HG03060 (cell line): ENCODE results near the gene B4GALNT1.
"Not testable (repeated sequence)": the region's sequence is repeated elsewhere in the genome, so short reads cannot be mapped to it uniquely, and the experiment has no call there.

Experiments
- ATAC-seq: cut with Tn5 transposase; IDR thresholded peaks from one replicate; pipeline ENCODE4 v1.9.1; 2021; ENCODE audit warnings: low read depth, moderate number of reproducible peaks; ENCODE audit not compliant: unreplicated experiment

The B4GALNT1 gene

DNA sequence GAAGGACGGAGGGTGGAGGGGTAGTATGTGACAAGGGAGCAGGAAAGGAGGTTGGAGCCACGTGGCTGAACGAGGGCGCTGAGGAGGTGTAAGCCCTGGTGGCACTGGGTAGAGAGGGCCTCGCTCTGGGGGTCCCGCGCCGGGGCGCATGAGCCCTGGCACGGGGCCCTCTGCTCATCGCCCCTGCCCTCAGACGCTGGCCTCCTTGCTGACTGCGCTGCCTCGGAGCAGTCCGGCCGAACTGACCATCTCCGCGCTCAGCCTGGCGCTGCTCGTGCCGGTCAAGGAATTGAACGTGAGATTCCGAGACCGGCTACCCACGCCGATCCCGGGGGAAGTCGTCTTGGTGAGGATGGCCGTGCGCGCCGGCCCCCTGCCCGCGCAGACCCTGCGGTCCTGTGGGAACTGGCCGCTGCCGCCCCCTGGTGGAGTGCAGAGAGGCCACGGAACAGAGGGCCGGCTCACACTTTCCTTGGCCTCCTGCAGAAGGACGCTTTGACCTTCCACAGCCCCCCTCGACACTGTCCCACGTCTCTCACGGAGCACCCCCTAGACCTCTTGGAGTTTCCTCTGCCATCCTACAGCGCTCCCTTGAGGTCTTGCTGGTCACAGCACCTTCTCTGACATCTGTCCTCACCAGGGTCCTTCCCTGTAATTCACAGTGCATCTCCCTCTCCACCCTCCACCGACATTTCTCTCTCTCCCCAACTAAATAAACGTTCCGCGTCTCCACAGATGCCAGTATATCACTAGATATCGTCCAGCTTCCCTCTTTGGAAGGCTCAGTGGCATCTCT, 11.3 kb downstream of the B4GALNT1 start:
- no peak for ATAC-seq

GRCh38 chr12:57620936-57621496, 12.0 kb downstream of the B4GALNT1 start:
- ATAC-seq = no peak

- ATAC-seq = no peak
These were observed 12.6 kb downstream of the B4GALNT1 start for GRCh38 chr12:57620245-57620935.

DNA sequence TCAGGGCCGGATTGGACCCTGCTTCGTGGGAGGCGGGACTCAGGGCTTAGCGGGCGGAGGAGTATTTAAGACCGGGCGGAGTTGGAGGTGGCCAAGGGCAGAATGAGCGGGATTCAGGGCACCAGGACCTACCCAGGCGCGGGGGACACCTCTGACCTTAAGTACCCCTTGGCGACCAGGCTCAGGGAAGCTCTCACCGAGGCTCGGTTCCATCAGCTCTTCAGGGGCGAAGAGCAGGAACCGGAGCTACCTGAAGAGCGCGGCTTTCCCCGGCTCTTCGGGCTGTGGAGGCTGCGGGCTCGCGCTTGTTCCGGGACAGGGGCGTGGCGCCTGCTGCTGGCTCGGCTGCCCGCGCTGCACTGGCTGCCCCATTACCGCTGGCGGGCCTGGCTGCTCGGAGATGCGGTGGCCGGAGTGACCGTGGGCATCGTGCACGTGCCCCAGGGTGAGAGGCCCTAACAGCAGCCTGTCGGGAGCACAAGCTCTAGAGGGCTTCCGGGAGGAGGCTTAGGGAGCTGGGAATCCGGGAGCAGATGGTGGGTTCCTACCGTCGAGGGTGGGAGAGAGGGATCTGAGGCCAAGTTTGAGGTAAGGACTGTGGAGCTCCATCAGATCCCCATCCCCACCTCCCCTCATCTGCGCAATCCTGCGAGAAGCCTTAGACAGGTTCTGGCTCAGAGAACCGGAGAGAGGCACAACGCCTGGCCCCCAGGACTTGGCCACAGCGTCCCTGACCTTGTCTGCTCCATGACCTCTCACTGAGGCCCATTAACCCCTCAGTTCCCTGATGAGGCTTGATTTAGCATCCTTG, 13.4 kb downstream of the B4GALNT1 start:
- ATAC-seq = no peak

GRCh38 chr12:57618966-57619433, 14.0 kb downstream of the B4GALNT1 start:
- no peak for ATAC-seq

- ATAC-seq = not testable (repeated sequence)
These were observed 14.6 kb downstream of the B4GALNT1 start for GRCh38 chr12:57618431-57618830.

DNA sequence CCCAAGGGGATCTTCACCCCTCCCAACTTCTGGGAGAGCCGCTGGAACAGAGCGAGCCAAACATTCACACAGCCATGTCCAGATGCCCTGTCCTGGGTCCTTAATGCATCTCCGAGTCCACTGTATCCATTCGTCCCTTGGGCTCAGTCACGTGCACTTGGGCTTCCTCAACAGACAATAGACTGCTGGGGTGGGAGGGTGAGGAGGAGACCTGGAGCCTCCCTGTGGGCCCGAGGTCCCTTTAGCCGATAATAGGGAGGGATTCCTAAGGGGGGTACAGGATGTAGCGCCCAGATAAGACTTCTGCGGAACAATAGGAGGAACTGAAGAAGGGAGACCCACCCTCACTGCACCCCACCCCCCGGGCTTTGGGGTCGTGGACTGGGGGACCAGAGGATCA, 15.1 kb downstream of the B4GALNT1 start:
- no peak for ATAC-seq

DNA sequence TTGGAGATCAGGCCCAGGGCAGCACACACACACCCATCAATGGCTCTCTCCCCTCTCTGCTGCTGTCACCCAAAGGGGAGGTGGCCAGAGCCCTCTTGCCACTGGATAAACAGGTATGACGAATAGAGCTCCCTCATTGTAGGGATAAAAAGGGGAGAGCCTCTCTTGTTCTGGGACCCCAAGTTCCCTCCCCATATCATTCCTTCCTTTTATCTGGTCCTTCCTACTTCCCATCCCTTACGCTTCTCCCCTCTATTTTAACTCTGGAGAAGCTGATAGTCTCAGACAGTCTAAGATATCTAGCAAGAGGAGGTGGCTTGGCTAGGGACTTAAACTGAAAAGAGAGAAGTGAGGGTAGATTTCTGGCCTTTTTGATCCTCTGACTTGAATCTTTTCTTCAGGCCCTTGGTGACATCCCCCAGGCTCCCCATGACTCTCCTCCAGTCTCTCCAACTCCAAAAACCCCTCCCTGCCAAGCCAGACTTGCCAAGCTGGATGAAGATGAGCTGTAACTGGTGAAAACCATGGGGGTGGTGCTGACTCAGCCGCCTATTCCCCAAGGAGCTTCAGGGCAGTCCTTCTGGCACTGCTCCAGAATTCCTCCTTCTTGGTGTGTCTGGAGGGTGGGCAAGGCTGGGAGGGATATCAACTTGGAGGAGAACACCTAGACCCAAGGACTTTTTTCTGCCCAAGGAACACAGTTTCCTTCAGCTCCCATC, 16.5 kb downstream of the B4GALNT1 start:
- ATAC-seq = no peak

- ATAC-seq = no peak
These were observed 17.4 kb downstream of the B4GALNT1 start for GRCh38 chr12:57615637-57616036.

- ATAC-seq = no peak
These were observed 18.0 kb downstream of the B4GALNT1 start for GRCh38 chr12:57614948-57615500.

DNA sequence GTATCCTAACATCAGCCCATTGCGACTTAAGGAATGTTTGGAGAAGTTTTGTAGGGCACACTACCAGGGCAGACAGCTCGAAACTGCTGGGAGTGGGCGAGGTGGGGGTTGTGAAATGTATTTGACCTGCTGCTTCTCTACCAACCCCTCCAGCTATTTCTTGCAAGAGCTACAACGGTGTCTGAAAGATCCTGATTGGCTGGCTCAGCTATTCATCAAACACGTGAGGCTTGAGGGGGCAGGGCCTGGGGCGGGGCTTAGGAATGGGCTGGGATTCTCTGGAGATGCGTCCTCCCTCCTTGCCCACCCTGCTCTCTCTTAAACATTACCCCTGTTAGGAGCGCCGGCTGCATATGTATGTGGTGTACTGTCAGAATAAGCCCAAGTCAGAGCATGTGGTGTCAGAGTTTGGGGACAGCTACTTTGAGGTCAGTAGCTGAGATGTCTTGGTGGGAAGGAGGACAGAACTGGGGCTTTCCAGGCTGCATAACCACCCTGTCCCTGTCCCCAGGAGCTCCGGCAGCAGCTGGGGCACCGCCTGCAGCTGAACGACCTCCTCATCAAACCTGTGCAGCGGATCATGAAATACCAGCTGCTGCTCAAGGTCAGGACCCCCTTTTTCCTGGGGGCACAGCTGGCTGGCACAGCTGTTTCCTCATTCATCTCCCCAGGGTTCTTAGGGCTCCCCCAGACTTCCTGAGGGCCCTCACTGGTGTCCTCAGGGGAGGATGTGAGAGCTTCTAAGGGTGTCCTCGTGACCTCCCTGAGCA, 18.6 kb downstream of the B4GALNT1 start:
- ATAC-seq = no peak

DNA sequence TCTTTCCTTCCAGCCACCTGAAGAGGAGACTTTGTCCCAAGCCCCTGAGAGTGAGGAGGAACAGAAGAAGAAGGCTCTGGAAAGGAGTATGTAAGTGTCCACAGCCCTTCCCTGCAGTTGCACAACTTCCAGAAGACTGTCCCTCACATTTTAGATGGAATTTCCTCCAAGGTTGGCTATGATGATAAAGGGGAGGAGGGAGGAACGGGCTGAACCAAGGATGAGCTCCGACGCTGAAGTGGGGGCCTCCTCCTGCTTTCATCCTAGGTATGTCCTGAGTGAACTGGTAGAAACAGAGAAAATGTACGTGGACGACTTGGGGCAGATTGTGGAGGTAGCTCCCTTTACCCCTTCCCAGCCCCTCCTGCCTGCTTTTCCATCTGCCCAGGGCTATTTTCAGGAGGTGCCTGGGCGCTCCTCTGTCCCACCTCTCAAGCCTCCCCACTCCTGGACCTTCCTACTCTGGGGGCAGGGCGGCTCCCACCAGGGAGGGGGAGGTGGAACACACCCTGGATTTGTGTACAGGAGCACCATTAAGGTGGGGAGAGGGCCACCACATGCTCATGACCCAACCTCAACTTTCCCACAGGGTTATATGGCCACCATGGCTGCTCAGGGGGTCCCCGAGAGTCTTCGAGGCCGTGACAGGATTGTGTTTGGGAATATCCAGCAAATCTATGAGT, 19.4 kb downstream of the B4GALNT1 start:
- no peak for ATAC-seq

DNA sequence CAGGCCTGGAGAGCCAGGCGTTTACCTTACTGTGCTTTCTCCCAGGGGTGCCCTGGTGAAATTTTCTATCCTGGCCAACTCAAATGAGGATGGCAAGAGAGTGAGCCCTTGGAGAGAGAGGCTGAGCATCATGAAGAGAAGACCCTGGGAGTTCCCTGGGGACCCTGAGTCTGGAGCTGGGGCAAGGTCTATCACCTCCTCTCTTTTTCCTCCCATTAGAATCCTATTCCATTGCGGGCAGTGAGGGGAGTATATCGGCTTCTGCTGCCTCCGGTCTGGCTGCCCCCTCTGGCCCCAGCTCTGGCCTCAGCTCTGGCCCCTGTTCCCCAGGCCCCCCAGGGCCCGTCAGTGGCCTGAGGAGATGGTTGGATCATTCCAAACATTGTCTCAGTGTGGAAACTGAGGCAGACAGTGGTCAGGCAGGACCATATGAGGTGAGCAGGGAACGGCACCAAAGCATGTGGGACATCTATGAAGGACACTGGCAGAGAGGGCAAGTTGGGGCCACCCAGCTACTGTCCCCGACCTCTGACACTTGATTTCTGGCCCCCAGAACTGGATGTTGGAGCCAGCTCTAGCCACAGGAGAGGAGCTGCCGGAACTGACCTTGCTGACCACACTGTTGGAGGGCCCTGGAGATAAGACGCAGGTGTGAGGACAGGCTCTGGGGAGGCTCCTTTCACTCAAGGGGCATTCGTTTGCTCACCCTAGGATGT, 20.1 kb downstream of the B4GALNT1 start:
- no peak for ATAC-seq

DNA sequence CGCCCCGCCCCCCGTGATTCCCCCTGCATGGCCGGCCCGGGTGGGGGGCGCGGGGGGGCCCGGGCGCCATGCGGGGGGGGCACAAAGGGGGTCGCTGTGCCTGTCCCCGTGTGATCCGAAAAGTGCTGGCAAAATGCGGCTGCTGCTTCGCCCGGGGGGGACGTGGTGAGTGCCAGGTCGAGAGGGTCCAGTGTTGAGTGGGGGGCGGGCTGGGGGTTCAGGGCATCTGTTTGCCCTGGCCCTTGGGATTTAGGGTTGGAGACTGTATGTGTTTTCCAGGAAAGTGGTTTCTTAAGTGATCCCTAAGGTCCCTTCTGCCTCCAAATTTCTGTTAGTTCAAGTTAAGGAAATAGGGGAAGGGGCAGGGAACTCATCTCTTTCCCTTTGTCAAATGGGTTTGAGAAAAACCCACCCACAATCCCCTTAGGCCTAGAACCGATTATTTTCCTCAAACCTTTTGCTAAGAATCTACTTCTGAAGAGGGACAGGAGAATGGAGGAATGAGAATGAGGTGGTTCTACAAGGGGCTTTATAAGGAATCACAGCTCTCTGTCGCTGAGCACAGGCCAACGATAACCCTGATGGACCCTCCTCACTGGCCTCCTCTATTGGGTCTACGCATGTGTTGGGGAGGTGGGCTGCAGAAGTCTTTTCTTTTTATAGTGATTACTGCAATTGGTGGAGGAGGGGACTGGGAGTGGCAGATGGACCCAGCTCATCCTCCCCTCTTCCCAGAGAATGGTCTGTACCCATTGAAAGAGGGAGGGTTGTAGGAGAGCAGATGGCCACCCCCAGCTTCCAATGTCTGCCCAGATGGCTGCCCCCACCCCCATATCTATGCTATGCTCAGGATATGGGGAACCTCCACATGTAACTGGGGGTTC, 20.9 kb downstream of the B4GALNT1 start:
- ATAC-seq = no peak

GRCh38 chr12:57611108-57611826, 21.7 kb downstream of the B4GALNT1 start, which contains the start of gene ARHGEF25:
ARHGEF25 (plus strand) TSS chr12:57611435; CDS start chr12:57611895, 460 bp downstream.
- ATAC-seq = no peak

- no peak for ATAC-seq
These were observed 22.4 kb downstream of the B4GALNT1 start for GRCh38 chr12:57610554-57611107.
